Measurements from ENCODE around the gene SNX18. TPM values are rescaled to one million over a fixed set of nuclear protein-coding genes. Genes with fewer than 3 reads are reported as not detected.

The SNX18 gene
- total and polyA plus RNA-seq, 8 donors = 15.3 to 39.2 (median 20.0) TPM

GRCh38 chr5:54552446-54552845 lies 34.9 kb downstream of the SNX18 start:
- intact Hi-C loops (cut with DNase I) = no loop called here
- TF ChIP-seq CTCF (IDR thresholded peaks at IDR 0.05) = no peak
- Histone ChIP-seq H3K36me3 (peaks cover 0 to 11% of the 10 kb centered on the region in 2 donors), H3K9me3 (no peaks in the 10 kb centered on the region), H3K27me3 (no peaks in the 10 kb centered on the region), H3K4me1 (peaks cover 4 to 5% of the 10 kb centered on the region in 2 donors), H3K27ac (no peak overlapping the region), H3K4me3 (no peak overlapping the region)
- no peak for ATAC-seq
- DNase-seq = no peak

- Histone ChIP-seq H3K27me3 (no peaks in the 10 kb centered on the region), H3K4me1 (no peaks in the 10 kb centered on the region), H3K36me3 (peaks cover 0 to 11% of the 10 kb centered on the region in 2 donors), H3K9me3 (no peaks in the 10 kb centered on the region), H3K27ac (no peak overlapping the region), H3K4me3 (no peak overlapping the region)
- DNase-seq (no peak), ATAC-seq (no peak)
- intact Hi-C loops (cut with DNase I) = no loop called here
- no peak for TF ChIP-seq CTCF (IDR thresholded peaks at IDR 0.05)
Observed at GRCh38 chr5:54553659-54554207, 36.2 kb downstream of the SNX18 start.

GRCh38 chr5:54556141-54556540 lies 38.6 kb downstream of the SNX18 start:
- no peak for TF ChIP-seq CTCF (IDR thresholded peaks at IDR 0.05)
- H3K27ac ChIP-seq = no peak overlapping the region
- intact Hi-C loops (cut with DNase I) = no loop called here

GRCh38 chr5:54558362-54558761 lies 40.8 kb downstream of the SNX18 start:
- intact Hi-C loops (cut with DNase I) = no loop called here
- no peak for TF ChIP-seq CTCF (IDR thresholded peaks at IDR 0.05)
- no peaks in the 10 kb centered on the region for H3K27me3 ChIP-seq
- DNase-seq (no peak), ATAC-seq (no peak)
- no peaks in the 10 kb centered on the region for H3K9me3 ChIP-seq
- H3K27ac ChIP-seq = no peak overlapping the region
- no peak overlapping the region for H3K4me3 ChIP-seq
- H3K4me1 ChIP-seq = no peaks in the 10 kb centered on the region
- no peaks in the 10 kb centered on the region for H3K36me3 ChIP-seq

More at GRCh38 chr5:54556141-54556540, 38.6 kb downstream of the SNX18 start:
- H3K4me1 ChIP-seq = no peaks in the 10 kb centered on the region
- no peak for ATAC-seq
- H3K9me3 ChIP-seq = no peaks in the 10 kb centered on the region
- DNase-seq = no peak
- peaks cover 0 to 7% of the 10 kb centered on the region in 2 donors for H3K36me3 ChIP-seq
- no peak overlapping the region for H3K4me3 ChIP-seq
- no peaks in the 10 kb centered on the region for H3K27me3 ChIP-seq

- DNase-seq = no peak
- H3K36me3 ChIP-seq = no peaks in the 10 kb centered on the region
- H3K4me1 ChIP-seq = no peaks in the 10 kb centered on the region
- H3K9me3 ChIP-seq = no peaks in the 10 kb centered on the region
- H3K27me3 ChIP-seq = no peaks in the 10 kb centered on the region
- no peak overlapping the region for H3K27ac ChIP-seq
- H3K4me3 ChIP-seq = no peak overlapping the region
- intact Hi-C loops (cut with DNase I) = no loop called here
- no peak for TF ChIP-seq CTCF (IDR thresholded peaks at IDR 0.05)
- ATAC-seq = no peak
Observed at GRCh38 chr5:54561651-54562050, 44.1 kb downstream of the SNX18 start.

All from left lung (tissue), 10 donors.